Liver (tissue), 9 donors: ENCODE results near the gene CACNA2D1. TPM values are rescaled to one million over a fixed set of nuclear protein-coding genes. Genes with fewer than 3 reads are reported as not detected.

Source experiments
- DNase-seq: peaks from one replicate; pipeline ENCODE4 v3.0.0-alpha.2; 2017; ENCODE audit warnings: low spot score
- H3K27ac ChIP-seq, 2 donors: one replicate each; pipeline ENCODE4 v1.7.0; 2013; ENCODE audit warnings: inconsistent platforms in 2 of 2, low read length in 2 of 2, control low read depth in 1 of 2, low read depth in 1 of 2, mild to moderate bottlenecking in 1 of 2
- H3K27me3 ChIP-seq, 4 donors: one replicate each; pipeline versions ENCODE4 v1.6.1 to v1.7.0; 2013; ENCODE audit warnings: low read length in 3 of 4, inconsistent platforms in 1 of 4, mild to moderate bottlenecking in 1 of 4, moderate library complexity in 1 of 4; ENCODE audit not compliant: control insufficient read depth in 4 of 4, insufficient read depth in 4 of 4
- H3K36me3 ChIP-seq, 4 donors: one replicate each; pipeline versions ENCODE4 v1.6.1 to v1.7.0; 2013; ENCODE audit warnings: low read length in 3 of 4, mild to moderate bottlenecking in 3 of 4, low read depth in 1 of 4, moderate library complexity in 1 of 4; ENCODE audit not compliant: control insufficient read depth in 4 of 4, insufficient read depth in 3 of 4
- H3K4me1 ChIP-seq, 4 donors: one replicate each; pipeline versions ENCODE4 v1.6.1 to v1.7.0; 2013; ENCODE audit warnings: low read length in 3 of 4, mild to moderate bottlenecking in 3 of 4, moderate library complexity in 1 of 4; ENCODE audit not compliant: control insufficient read depth in 4 of 4, insufficient read depth in 4 of 4
- H3K4me3 ChIP-seq, 3 donors: one replicate each; pipeline versions ENCODE4 v1.6.1 to v1.7.0; 2013; ENCODE audit warnings: low read length in 3 of 3, control low read depth in 1 of 3, low read depth in 1 of 3, mild to moderate bottlenecking in 1 of 3
- H3K9ac ChIP-seq, 2 donors: one replicate each; pipeline ENCODE4 v1.7.0; 2013; ENCODE audit warnings: low read length in 2 of 2, mild to moderate bottlenecking in 2 of 2, moderate library complexity in 2 of 2, control low read depth in 1 of 2, low read depth in 1 of 2
- H3K9me3 ChIP-seq, 4 donors: one replicate each; pipeline versions ENCODE4 v1.6.1 to v1.7.0; 2013; ENCODE audit warnings: low read length in 3 of 4; ENCODE audit not compliant: control insufficient read depth in 4 of 4
- EGR1 ChIP-seq, 2 donors: IDR thresholded peaks; 2 replicates each; pipeline ENCODE4 v1.6.1; 2016 to 2018; ENCODE audit warnings: antibody characterized with exemption in 2 of 2, low read depth in 2 of 2
- FOXA1 ChIP-seq: IDR thresholded peaks from 2 replicates; pipeline ENCODE4 v1.6.1; 2016; ENCODE audit warnings: antibody characterized with exemption
- FOXA2 ChIP-seq: IDR thresholded peaks from 2 replicates; pipeline ENCODE4 v1.6.1; 2016; ENCODE audit warnings: antibody characterized with exemption
- GABPA ChIP-seq, 2 donors: IDR thresholded peaks in 1 of 2; conservative IDR thresholded peaks in 1 of 2; 2 replicates each; pipeline ENCODE4 v1.6.1; 2016; ENCODE audit warnings: antibody characterized with exemption in 2 of 2, mild to moderate bottlenecking in 1 of 2, moderate library complexity in 1 of 2
- HNF4A ChIP-seq, 2 donors: conservative IDR thresholded peaks; 2 replicates each; pipeline ENCODE4 v1.6.1; 2016; ENCODE audit warnings: antibody characterized with exemption in 2 of 2, mild to moderate bottlenecking in 2 of 2
- HNF4G ChIP-seq: IDR thresholded peaks from 2 replicates; pipeline ENCODE4 v1.6.1; 2016; ENCODE audit warnings: antibody characterized with exemption
- JUND ChIP-seq, 2 donors: IDR thresholded peaks; 2 replicates each; pipeline ENCODE4 v1.6.1; 2016; ENCODE audit warnings: antibody characterized with exemption in 2 of 2
- NR2F2 ChIP-seq: IDR thresholded peaks from 2 replicates; pipeline ENCODE4 v1.6.1; 2016; ENCODE audit warnings: antibody characterized with exemption
- RAD21 ChIP-seq, 2 donors: IDR thresholded peaks; 2 replicates each; pipeline ENCODE4 v1.6.1; 2016; ENCODE audit warnings: antibody characterized with exemption in 2 of 2, mild to moderate bottlenecking in 2 of 2
- RXRA ChIP-seq, 2 donors: IDR thresholded peaks; 2 replicates each; pipeline ENCODE4 v1.6.1; 2017 to 2018; ENCODE audit warnings: antibody characterized with exemption in 2 of 2, mild to moderate bottlenecking in 1 of 2
- SP1 ChIP-seq: IDR thresholded peaks from 2 replicates; pipeline ENCODE4 v1.6.1; 2018; ENCODE audit warnings: antibody characterized with exemption, mild to moderate bottlenecking
- TAF1 ChIP-seq: conservative IDR thresholded peaks from 2 replicates; pipeline ENCODE4 v1.6.1; 2016; ENCODE audit warnings: antibody characterized with exemption, mild to moderate bottlenecking
- YY1 ChIP-seq: IDR thresholded peaks from 2 replicates; pipeline ENCODE4 v1.6.1; 2016; ENCODE audit warnings: antibody characterized with exemption, mild to moderate bottlenecking
- WGBS: extraction: QIAGEN DNeasy Blood & Tissue Kit; methylation state at CpG from one replicate; pipeline ENCODE4 v1.1.7; 2013; 5-methylcytosine and 5-hydroxymethylcytosine counted together
- polyA plus RNA-seq, 2 donors: library from polyadenylated mRNA; stranded (reverse) in 1 of 2; unstranded in 1 of 2; fragments of 200-250 nt in 1 of 2; fragments of >200 nt in 1 of 2; fragmentation: Nextera tagmentation in 1 of 2; extraction: Ambion mirVana in 1 of 2; gene quantifications; one replicate each; pipeline versions ENCODE4 v1.2.1 to v1.2.3, GENCODE V29; 2013 to 2015
- total RNA-seq, 2 donors: library from RNA; depleted of rRNA; stranded (reverse); fragments of >200 nt; gene quantifications; one replicate each; pipeline ENCODE4 v1.2.3, GENCODE V29; 2014
- TF ChIP-seq, protein P1 (sequence below): fragments of 150-350 bp; IDR thresholded peaks from 2 replicates; pipeline ENCODE4 v1.5.1; 2017; ENCODE audit warnings: improper control_type of control experiment, low read depth, low read length; ENCODE audit not compliant: missing input control
- TF ChIP-seq, protein P2 (sequence below): IDR thresholded peaks from 2 replicates; pipeline ENCODE4 v1.6.1; 2016; ENCODE audit warnings: antibody characterized with exemption
- TF ChIP-seq, protein P3 (sequence below): IDR thresholded peaks from 2 replicates; pipeline ENCODE4 v1.6.1; 2016; ENCODE audit warnings: antibody characterized with exemption
- TF ChIP-seq, protein P4 (sequence below): IDR thresholded peaks from 2 replicates; pipeline ENCODE4 v1.6.1; 2016; ENCODE audit warnings: antibody characterized with exemption, mild to moderate bottlenecking
- TF ChIP-seq, protein P5 (sequence below): IDR thresholded peaks from 2 replicates; pipeline ENCODE4 v1.6.1; 2016; ENCODE audit warnings: antibody characterized with exemption
- donor health status: healthy.
- donor health status: healthy.
- donor health status: healthy.
- donor health status: healthy.
- donor health status: healthy.

The CACNA2D1 gene
- total and polyA plus RNA-seq, 4 donors, result 0.42 to 2.3 (median 0.94) TPM

DNA sequence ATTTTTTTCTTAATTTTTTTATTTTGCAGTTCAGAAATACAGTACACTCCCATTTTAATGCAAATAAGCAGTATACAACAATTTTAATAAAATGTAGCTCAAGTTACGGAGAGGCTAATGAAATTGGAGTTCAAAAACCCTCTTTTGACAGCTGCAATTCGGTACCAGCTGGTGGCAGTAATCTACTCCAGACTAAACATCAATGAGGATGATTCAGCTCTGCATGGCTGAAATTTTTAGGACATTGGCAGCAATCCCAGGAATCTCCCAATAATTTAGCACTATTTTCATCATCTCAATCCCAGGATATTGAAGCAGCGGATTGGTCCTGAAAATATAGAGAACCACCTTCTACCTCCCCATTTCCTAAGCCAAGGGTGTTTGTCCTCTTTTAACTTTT lies 278.8 kb downstream of the CACNA2D1 start:
- H3K36me3 ChIP-seq, result no peaks in the 10 kb centered on the region
- no peaks in the 10 kb centered on the region for H3K4me1 ChIP-seq
- 48% methylated on average over 3 of the region's 3 CpGs for WGBS
- DNase-seq, result no peak
- H3K27me3 ChIP-seq, result peaks cover 0 to 2% (median 1%) of the 10 kb centered on the region in 4 donors
- H3K9ac ChIP-seq, result no peak overlapping the region
- no peak overlapping the region for H3K4me3 ChIP-seq
- no peak overlapping the region for H3K27ac ChIP-seq
- H3K9me3 ChIP-seq, result no peaks in the 10 kb centered on the region
- TF ChIP-seq YY1 (no peak), TAF1 (no peak), NR2F2 (no peak), JUND (IDR thresholded peaks at IDR 0.05) (no peak), HNF4G (no peak), HNF4A (conservative IDR thresholded peaks at IDR 0.05) (no peak), RXRA (IDR thresholded peaks at IDR 0.05) (no peak), GABPA (IDR thresholded peaks at IDR 0.05 in 1 of 2, conservative IDR thresholded peaks at IDR 0.05 in 1 of 2) (no peak), SP1 (no peak), RAD21 (IDR thresholded peaks at IDR 0.05) (no peak)
- TF ChIP-seq, protein P1, sequence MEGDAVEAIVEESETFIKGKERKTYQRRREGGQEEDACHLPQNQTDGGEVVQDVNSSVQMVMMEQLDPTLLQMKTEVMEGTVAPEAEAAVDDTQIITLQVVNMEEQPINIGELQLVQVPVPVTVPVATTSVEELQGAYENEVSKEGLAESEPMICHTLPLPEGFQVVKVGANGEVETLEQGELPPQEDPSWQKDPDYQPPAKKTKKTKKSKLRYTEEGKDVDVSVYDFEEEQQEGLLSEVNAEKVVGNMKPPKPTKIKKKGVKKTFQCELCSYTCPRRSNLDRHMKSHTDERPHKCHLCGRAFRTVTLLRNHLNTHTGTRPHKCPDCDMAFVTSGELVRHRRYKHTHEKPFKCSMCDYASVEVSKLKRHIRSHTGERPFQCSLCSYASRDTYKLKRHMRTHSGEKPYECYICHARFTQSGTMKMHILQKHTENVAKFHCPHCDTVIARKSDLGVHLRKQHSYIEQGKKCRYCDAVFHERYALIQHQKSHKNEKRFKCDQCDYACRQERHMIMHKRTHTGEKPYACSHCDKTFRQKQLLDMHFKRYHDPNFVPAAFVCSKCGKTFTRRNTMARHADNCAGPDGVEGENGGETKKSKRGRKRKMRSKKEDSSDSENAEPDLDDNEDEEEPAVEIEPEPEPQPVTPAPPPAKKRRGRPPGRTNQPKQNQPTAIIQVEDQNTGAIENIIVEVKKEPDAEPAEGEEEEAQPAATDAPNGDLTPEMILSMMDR, result no peak
- TF ChIP-seq, protein P2, sequence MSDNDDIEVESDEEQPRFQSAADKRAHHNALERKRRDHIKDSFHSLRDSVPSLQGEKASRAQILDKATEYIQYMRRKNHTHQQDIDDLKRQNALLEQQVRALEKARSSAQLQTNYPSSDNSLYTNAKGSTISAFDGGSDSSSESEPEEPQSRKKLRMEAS, result no peak
- TF ChIP-seq, protein P3, sequence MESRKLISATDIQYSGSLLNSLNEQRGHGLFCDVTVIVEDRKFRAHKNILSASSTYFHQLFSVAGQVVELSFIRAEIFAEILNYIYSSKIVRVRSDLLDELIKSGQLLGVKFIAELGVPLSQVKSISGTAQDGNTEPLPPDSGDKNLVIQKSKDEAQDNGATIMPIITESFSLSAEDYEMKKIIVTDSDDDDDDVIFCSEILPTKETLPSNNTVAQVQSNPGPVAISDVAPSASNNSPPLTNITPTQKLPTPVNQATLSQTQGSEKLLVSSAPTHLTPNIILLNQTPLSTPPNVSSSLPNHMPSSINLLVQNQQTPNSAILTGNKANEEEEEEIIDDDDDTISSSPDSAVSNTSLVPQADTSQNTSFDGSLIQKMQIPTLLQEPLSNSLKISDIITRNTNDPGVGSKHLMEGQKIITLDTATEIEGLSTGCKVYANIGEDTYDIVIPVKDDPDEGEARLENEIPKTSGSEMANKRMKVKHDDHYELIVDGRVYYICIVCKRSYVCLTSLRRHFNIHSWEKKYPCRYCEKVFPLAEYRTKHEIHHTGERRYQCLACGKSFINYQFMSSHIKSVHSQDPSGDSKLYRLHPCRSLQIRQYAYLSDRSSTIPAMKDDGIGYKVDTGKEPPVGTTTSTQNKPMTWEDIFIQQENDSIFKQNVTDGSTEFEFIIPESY, result no peak

DNA sequence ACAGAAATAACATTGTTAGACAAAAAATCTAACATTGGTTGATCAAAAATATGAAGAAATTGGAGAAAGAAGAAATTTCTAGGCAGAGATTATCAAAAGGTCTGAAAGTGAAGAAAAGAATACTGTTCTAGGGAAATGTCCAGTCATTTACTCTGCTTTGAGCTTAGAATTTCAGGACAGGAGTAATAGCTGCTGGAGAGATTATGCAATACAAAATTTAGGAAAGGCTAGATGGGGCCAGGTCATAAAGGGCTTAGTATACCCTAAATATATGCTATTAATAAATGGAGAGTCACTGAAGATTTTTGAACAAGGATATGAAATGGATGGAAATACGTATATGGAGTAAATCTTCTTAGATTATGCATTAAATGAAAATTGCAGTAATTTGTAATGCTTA lies 279.2 kb downstream of the CACNA2D1 start:
- Histone ChIP-seq H3K27ac (no peak overlapping the region), H3K9ac (no peak overlapping the region), H3K27me3 (peaks cover 0 to 2% (median 1%) of the 10 kb centered on the region in 4 donors), H3K4me1 (no peaks in the 10 kb centered on the region), H3K36me3 (no peaks in the 10 kb centered on the region), H3K9me3 (no peaks in the 10 kb centered on the region), H3K4me3 (no peak overlapping the region)
- TF ChIP-seq RXRA (IDR thresholded peaks at IDR 0.05) (no peak), TAF1 (no peak), JUND (IDR thresholded peaks at IDR 0.05) (no peak), HNF4A (conservative IDR thresholded peaks at IDR 0.05) (no peak), GABPA (IDR thresholded peaks at IDR 0.05 in 1 of 2, conservative IDR thresholded peaks at IDR 0.05 in 1 of 2) (no peak), FOXA2 (no peak), FOXA1 (no peak), NR2F2 (no peak), YY1 (no peak), EGR1 (IDR thresholded peaks at IDR 0.05; ENCODE audit: low read depth in 2 of 2) (no peak), RAD21 (IDR thresholded peaks at IDR 0.05) (no peak), HNF4G (no peak), SP1 (no peak)
- TF ChIP-seq, protein P1, result no peak
- TF ChIP-seq, protein P4, sequence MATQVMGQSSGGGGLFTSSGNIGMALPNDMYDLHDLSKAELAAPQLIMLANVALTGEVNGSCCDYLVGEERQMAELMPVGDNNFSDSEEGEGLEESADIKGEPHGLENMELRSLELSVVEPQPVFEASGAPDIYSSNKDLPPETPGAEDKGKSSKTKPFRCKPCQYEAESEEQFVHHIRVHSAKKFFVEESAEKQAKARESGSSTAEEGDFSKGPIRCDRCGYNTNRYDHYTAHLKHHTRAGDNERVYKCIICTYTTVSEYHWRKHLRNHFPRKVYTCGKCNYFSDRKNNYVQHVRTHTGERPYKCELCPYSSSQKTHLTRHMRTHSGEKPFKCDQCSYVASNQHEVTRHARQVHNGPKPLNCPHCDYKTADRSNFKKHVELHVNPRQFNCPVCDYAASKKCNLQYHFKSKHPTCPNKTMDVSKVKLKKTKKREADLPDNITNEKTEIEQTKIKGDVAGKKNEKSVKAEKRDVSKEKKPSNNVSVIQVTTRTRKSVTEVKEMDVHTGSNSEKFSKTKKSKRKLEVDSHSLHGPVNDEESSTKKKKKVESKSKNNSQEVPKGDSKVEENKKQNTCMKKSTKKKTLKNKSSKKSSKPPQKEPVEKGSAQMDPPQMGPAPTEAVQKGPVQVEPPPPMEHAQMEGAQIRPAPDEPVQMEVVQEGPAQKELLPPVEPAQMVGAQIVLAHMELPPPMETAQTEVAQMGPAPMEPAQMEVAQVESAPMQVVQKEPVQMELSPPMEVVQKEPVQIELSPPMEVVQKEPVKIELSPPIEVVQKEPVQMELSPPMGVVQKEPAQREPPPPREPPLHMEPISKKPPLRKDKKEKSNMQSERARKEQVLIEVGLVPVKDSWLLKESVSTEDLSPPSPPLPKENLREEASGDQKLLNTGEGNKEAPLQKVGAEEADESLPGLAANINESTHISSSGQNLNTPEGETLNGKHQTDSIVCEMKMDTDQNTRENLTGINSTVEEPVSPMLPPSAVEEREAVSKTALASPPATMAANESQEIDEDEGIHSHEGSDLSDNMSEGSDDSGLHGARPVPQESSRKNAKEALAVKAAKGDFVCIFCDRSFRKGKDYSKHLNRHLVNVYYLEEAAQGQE, result no peak
- TF ChIP-seq, protein P5, sequence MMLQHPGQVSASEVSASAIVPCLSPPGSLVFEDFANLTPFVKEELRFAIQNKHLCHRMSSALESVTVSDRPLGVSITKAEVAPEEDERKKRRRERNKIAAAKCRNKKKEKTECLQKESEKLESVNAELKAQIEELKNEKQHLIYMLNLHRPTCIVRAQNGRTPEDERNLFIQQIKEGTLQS, result no peak
- TF ChIP-seq, protein P3, result no peak
- TF ChIP-seq, protein P2, result no peak
- no peak for DNase-seq
- 77% methylated on average over 1 of the region's 1 CpG for WGBS
